ENCODE results near the gene ATP7B.

The ATP7B gene

GRCh38 chr13:51942189-51942588 lies 69.1 kb downstream of the ATP7B start:
- no peak for DNase-seq

DNA sequence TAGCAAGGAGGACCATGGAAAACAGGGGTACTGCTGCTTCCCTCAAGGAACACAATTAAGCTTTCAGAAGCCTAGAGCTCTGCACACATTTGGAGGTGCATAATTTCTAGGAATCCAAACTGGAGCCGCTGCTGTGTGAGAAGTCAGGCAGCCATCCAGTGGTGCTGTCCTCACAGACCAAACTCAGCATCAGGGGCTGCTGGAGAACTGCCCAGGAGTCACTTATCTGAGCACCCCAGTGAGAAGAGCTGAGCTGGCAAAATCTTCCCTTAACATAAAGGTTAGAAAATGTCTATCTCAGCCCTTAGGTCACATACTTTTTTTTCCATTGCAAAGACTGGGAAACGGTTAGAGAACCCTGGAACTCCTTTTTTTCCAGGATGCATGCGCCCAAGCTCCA lies 72.8 kb downstream of the ATP7B start:
- DNase-seq: no peak

- no peak for DNase-seq
Observed at GRCh38 chr13:51937320-51938290, 73.6 kb downstream of the ATP7B start.

DNA sequence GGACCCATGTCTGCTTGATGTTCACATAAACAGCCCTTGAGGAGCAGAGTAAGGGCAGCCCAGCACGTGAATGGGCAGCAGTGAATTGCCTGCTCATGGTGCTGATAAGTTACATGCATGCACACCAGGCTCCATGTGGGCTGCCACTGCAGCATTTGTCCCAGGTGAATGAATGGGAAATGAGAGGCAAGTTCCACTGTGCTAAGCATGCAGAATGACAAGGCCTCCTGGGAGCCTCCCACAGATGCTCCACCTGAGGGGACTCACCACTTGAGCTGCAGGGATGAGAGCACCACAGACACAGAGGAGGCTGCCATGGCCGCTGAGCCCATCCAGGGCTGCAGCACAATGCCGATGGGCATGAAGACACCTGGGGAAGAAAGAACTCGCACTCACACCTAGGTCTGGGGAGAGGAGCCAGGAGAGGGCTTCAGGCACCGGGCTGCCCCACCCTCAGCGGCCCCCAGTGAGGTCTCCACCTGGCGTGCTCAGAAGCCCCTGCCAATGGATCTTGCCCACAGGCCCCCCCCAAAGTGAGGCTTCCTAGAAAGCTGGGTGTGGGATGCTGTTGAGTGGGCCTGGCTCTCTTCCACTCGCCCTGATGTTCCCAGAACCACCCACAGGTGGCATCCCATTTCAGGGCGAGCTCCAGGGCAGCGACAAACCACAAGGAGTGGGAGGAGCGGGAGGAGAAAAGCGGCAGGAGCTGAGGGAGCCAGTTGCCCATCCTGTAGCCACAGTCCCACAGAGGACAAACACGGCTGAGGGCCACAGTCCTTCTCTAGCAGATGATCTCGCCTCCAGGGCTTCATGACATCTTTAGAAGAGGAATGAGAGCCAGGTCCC lies 75.7 kb downstream of the ATP7B start:
- DNase-seq: no peak

- DNase-seq: no peak
Observed at GRCh38 chr13:51934461-51935087, 76.7 kb downstream of the ATP7B start.

DNA sequence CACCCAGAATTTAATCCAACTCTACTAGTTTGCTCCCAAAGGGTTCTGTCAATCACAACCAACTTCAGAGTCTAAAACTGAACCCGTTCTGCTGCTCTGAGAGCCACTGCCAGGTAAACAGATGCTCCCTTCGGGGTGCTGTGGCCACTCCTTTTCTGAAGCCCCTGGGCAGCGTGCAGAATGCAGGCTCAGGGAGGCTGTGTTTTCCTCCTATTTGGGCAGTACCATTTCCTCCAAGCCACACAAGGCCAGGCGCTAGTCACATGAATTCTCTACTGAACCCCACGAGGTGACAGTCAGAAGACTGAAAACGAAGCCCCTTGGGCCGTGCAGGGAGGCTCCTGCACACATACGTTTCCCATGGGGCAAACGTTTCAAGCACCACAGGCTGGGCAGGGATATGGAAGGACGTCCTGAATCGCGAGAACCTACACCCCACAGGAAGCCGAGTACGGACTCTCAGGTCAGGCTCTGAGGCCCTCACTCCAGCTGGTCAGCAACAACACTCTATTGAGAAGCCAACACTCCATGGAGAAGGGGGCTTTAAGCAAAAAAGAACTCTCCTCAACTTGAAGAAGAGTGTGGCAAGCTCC lies 77.7 kb downstream of the ATP7B start:
- DNase-seq: no peak

- DNase-seq: no peak
Observed at GRCh38 chr13:51932231-51932630, 79.0 kb downstream of the ATP7B start.

DNA sequence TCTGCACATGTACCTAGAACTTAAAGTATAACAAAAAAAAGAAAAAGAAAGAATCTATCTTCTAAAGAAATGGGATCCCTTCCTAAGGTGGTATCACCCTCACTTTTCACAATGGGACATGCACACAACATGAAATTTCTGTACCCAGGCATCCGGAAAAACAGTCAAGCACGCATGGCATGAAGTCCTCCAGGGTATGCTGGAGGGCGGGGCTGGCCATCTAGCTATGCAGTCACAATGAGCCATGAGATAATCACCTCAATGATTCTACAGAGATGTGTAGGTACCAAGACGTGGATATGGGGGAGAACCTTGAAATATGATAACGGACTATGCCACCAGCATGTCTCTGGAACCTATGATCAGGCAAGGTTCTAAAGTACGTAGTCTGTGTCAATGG lies 79.6 kb downstream of the ATP7B start:
- DNase-seq: no peak

GRCh38 chr13:51929699-51930098 lies 81.6 kb downstream of the ATP7B start:
- DNase-seq: no peak

- no peak for DNase-seq
Observed at GRCh38 chr13:51928231-51928630, 83.0 kb downstream of the ATP7B start.

DNA sequence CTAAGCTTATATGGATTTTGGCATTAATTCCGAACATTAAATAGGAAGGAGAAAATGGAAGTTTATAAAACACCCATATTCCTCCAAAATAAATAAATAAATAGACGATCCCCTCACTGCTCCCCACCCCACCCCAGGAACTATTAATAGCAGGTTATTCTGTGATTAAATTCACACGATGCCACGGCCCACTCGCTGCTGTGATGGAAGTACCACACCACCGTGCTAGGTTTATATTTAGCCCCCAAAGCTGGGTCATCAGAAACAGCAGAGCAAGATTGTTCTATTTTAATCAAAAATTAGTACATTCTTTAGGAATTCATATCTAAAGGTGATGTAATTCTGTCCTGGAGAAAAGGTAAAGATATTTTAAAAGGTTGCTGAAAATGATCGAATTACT lies 84.1 kb downstream of the ATP7B start:
- no peak for DNase-seq

DNA sequence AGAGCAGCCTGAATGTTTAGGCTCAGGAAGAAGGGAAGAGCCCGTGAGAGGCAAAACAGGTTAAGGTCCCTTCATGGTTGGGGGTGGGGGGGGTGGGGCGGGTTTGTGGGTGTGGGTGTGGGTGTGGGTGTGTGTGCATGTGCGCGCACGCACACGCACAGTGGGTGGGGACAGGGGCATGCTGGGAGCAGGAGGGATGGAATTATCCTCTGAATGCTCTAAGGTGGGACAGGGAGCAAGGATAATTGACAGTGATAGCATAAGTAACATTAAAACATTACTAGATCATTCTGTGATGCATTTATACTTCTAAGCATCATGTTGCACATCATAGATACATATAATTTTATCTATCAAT lies 84.7 kb downstream of the ATP7B start:
- DNase-seq: no peak

DNA sequence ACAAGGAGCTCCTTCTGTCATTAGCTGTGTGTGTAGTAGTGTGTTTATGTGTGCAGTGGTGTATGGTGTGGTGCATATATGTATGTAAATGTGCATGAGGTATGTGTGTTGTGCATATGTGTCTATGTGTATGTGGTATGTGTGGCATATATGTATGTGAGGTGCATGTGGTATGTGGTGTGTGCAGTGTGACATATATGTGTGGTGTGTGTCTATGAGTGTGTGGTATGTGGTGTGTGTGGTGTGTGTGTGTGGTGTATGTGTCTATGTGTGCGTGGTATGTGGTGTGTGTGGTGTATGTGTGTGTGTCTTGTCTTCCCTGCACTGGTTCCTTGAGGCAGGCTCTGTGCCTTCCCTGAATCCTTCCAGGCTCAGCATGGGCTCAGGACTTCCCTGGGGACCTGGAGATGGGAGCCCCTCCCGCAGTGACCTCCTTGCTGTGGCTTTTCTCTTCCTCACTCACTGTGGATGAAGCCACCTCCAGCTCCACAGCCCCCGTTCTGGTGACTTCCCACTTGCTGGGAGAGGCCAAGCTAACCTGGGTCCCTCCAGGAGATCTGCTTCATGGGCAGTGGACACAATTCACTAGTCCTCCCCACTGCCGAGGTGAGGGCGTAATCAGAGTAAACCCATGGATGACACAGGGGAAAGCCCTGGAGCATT lies 85.3 kb downstream of the ATP7B start:
- no peak for DNase-seq

DNA sequence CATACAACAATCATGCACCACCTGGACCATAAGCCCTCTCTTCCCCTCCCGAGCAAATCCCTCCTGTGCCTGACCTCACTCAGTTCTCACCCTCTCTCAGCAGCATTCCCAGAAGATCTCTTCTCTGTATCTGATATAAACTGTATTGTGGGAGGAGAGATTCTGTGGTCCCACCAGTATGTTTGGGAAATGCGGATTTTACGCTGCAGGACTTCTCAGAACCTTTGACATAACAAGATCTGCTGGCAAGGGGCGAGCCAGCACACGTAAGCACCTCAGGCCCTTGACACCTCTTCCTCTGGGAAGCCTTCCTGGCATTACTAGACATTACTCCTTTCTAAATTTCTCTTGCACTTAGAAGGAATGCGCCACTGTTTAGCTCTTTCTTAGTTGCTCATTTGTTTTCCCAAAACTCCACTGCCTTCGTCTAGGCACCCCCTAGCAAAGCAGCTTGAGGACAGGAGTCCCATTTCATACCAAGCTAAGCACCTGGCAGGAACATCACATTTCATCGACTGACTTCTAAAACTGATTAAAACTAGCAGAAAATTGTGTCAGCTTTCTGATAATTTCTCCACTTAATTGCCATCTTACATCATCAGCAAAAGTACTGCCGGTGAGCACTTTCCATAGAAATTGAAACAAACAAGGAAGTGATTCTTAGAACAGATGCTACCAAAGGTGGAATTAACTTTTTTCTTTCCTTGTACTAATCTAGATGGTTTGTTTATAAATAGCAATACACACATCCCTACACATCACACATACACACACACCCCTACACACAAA lies 86.3 kb downstream of the ATP7B start:
- no peak for DNase-seq

DNA sequence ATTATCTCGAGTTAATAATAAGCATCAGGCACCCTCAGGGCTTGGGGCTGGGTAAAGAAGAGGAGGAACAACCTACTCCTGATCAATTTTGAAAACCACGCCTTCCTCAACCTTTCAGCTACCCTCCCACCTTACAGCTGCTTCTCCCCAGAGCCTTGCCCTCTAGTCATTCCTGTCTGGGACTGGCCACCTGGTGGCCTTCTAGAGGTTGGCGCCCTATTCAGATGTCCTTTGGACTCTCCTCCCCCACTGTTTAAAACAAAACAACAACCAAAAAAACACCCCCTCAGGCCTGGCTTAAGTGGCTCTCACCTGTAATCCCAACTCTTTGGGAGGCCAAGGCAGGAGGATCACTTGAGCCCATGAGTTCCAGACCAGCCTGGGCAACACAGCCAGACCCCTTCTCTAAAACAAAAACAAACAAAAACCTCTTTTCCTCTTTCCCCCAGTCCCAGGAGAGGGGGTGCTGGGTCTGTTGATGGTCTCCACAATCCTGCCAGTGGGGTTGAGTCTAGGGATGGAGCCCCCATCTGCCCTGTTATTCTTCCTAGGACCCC lies 87.2 kb downstream of the ATP7B start:
- DNase-seq: no peak

GRCh38 chr13:51922771-51923480 lies 88.3 kb downstream of the ATP7B start:
- no peak for DNase-seq

- no peak for DNase-seq
Observed at GRCh38 chr13:51921790-51922740, 89.2 kb downstream of the ATP7B start.

DNA sequence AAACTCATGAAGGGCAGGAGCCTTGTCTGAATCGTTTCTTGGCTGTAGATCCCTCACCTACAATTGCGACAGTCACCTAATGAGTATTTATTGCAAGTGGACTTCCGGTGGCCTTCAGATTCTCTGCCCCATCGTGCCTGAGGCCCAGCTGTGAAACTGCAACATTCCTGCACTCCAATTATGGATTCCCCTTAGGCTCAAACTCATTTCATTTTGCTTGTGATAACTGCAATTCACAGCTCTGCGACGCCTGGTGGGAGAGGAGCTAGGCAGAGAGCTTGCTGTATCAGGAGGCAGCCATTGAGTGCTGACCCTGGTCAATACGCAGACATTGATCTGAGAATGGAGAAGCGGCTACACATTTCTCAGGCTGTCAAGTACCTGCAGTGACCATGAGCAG lies 90.5 kb downstream of the ATP7B start:
- DNase-seq: no peak

DNA sequence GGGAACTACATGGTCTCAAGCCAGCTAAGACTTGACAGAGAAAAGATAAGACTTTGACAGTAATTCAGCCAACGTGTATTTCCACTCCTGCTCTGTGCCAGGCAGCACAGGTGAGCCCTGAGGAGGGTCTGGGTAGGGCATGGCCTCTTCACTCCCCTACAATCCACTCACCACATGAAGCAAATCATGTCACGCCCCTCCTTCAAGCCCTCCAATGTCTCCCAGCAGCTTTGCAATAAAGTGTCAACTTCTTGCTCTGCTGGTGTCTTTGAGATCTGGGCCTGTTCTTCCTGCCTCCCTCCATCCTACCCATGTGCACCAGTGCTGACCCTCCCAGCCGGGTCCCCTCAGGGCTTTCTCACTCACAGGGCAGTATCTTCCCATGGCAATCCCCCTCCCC lies 91.0 kb downstream of the ATP7B start:
- no peak for DNase-seq
